Measurements from ENCODE around the gene GRM7.

The GRM7 gene

GRCh38 chr3:7368597-7368996 lies 507.7 kb downstream of the GRM7 start:
- Histone ChIP-seq H3K27me3 (ENCODE audit: low read depth, low read length) (no peaks in the 10 kb centered on the region), H3K4me2 (ENCODE audit: low read length) (no peak overlapping the region), H3K4me1 (ENCODE audit: low read length) (no peaks in the 10 kb centered on the region), H3K79me2 (ENCODE audit: low read length) (no peaks in the 10 kb centered on the region), H3K36me3 (replicated peaks; ENCODE audit: low read depth, low read length) (no peaks in the 10 kb centered on the region), H2AFZ (ENCODE audit: low read depth, low read length) (no peak overlapping the region), H3K9me3 (ENCODE audit: insufficient read depth, low read length) (no peaks in the 10 kb centered on the region), H4K20me1 (ENCODE audit: insufficient read depth, low read length) (no peaks in the 10 kb centered on the region), H3K27ac (ENCODE audit: low read length) (no peak overlapping the region), H3K9ac (ENCODE audit: low read length) (no peak overlapping the region), H3K4me3 (ENCODE audit: low read length) (no peak overlapping the region)
- TF ChIP-seq CTCF (IDR thresholded peaks at IDR 0.05; ENCODE audit: low read depth, low read length): no peak
- TF ChIP-seq EZH2phosphoT487 (IDR thresholded peaks at IDR 0.05; ENCODE audit: low read depth): no peak

- Histone ChIP-seq H3K27ac (ENCODE audit: low read length) (no peak overlapping the region), H3K36me3 (replicated peaks; ENCODE audit: low read depth, low read length) (no peaks in the 10 kb centered on the region), H3K79me2 (ENCODE audit: low read length) (no peaks in the 10 kb centered on the region), H3K4me3 (ENCODE audit: low read length) (no peak overlapping the region), H3K4me1 (ENCODE audit: low read length) (no peaks in the 10 kb centered on the region), H2AFZ (ENCODE audit: low read depth, low read length) (no peak overlapping the region), H4K20me1 (ENCODE audit: insufficient read depth, low read length) (no peaks in the 10 kb centered on the region), H3K4me2 (ENCODE audit: low read length) (no peak overlapping the region), H3K27me3 (ENCODE audit: low read depth, low read length) (no peaks in the 10 kb centered on the region), H3K9me3 (ENCODE audit: insufficient read depth, low read length) (no peaks in the 10 kb centered on the region), H3K9ac (ENCODE audit: low read length) (no peak overlapping the region)
- TF ChIP-seq EZH2phosphoT487 (IDR thresholded peaks at IDR 0.05; ENCODE audit: low read depth) (no peak), CTCF (IDR thresholded peaks at IDR 0.05; ENCODE audit: low read depth, low read length) (no peak)
Measured at GRCh38 chr3:7371693-7372572, 511.0 kb downstream of the GRM7 start.

GRCh38 chr3:7377103-7377502 lies 516.2 kb downstream of the GRM7 start:
- H3K4me1 ChIP-seq (ENCODE audit: low read length): no peaks in the 10 kb centered on the region
- H3K4me3 ChIP-seq (ENCODE audit: low read length): no peak overlapping the region
- H3K79me2 ChIP-seq (ENCODE audit: low read length): no peaks in the 10 kb centered on the region
- H3K36me3 ChIP-seq (replicated peaks; ENCODE audit: low read depth, low read length): no peaks in the 10 kb centered on the region
- H3K27ac ChIP-seq (ENCODE audit: low read length): no peak overlapping the region
- H3K9ac ChIP-seq (ENCODE audit: low read length): no peak overlapping the region
- TF ChIP-seq CTCF (IDR thresholded peaks at IDR 0.05; ENCODE audit: low read depth, low read length) (no peak), EZH2phosphoT487 (IDR thresholded peaks at IDR 0.05; ENCODE audit: low read depth) (no peak)
- no peaks in the 10 kb centered on the region for H4K20me1 ChIP-seq (ENCODE audit: insufficient read depth, low read length)
- H3K9me3 ChIP-seq (ENCODE audit: insufficient read depth, low read length): no peaks in the 10 kb centered on the region
- no peak overlapping the region for H2AFZ ChIP-seq (ENCODE audit: low read depth, low read length)
- no peak overlapping the region for H3K4me2 ChIP-seq (ENCODE audit: low read length)
- no peaks in the 10 kb centered on the region for H3K27me3 ChIP-seq (ENCODE audit: low read depth, low read length)

GRCh38 chr3:7381741-7382140 lies 520.8 kb downstream of the GRM7 start:
- Histone ChIP-seq H2AFZ (ENCODE audit: low read depth, low read length) (no peak overlapping the region), H3K9ac (ENCODE audit: low read length) (no peak overlapping the region), H3K79me2 (ENCODE audit: low read length) (no peaks in the 10 kb centered on the region), H3K4me2 (ENCODE audit: low read length) (no peak overlapping the region), H3K27me3 (ENCODE audit: low read depth, low read length) (no peaks in the 10 kb centered on the region), H3K36me3 (replicated peaks; ENCODE audit: low read depth, low read length) (no peaks in the 10 kb centered on the region), H3K4me1 (ENCODE audit: low read length) (no peaks in the 10 kb centered on the region), H3K4me3 (ENCODE audit: low read length) (no peak overlapping the region), H4K20me1 (ENCODE audit: insufficient read depth, low read length) (no peaks in the 10 kb centered on the region), H3K9me3 (ENCODE audit: insufficient read depth, low read length) (no peaks in the 10 kb centered on the region), H3K27ac (ENCODE audit: low read length) (no peak overlapping the region)
- TF ChIP-seq EZH2phosphoT487 (IDR thresholded peaks at IDR 0.05; ENCODE audit: low read depth) (no peak), CTCF (IDR thresholded peaks at IDR 0.05; ENCODE audit: low read depth, low read length) (no peak)
